Right ventricle myocardium superior (tissue), 1 donor: Measurements from ENCODE around the gene ALPG. TPM values are rescaled to one million over a fixed set of nuclear protein-coding genes. Genes with fewer than 3 reads are reported as not detected.
"Not testable (repeated sequence)": the region's sequence is repeated elsewhere in the genome, so short reads cannot be mapped to it uniquely, and the experiment has no call there.

Source experiments
- ATAC-seq: fragments of 200-7000 bp; cut with Tn5 transposase; one replicate; pipeline ENCODE4 v1.9.1; 2020; ENCODE audit warnings: mild to moderate bottlenecking; ENCODE audit not compliant: poor library complexity
- DNase-seq: peaks from one replicate; pipeline ENCODE4 v3.0.0-alpha.2; 2020
- intact Hi-C: fragments of 100-400 bp; cut with DNase I; formaldehyde crosslinking; loops from one replicate; pipeline ENCODE4 v1.11.2; 2022
- long read RNA-seq: library from polyadenylated mRNA; unstranded; transcript quantifications from one replicate; pipeline ENCODE4 v2.0.0, GENCODE V29; 2021
- total RNA-seq: library from RNA; stranded (reverse); fragmentation: NEBNext Ultra II Directional; extraction: Animal tissue kit (Norgen Biotek cat#: 25700); gene quantifications from one replicate; pipeline ENCODE4 v1.2.1, GENCODE V29; 2021
- donor health status: DM: no; HTN: yes; CAD: no; lungs with severe emphysema.

The ALPG gene
- not detected for total RNA-seq
- long read RNA-seq, result 0 reads

DNA sequence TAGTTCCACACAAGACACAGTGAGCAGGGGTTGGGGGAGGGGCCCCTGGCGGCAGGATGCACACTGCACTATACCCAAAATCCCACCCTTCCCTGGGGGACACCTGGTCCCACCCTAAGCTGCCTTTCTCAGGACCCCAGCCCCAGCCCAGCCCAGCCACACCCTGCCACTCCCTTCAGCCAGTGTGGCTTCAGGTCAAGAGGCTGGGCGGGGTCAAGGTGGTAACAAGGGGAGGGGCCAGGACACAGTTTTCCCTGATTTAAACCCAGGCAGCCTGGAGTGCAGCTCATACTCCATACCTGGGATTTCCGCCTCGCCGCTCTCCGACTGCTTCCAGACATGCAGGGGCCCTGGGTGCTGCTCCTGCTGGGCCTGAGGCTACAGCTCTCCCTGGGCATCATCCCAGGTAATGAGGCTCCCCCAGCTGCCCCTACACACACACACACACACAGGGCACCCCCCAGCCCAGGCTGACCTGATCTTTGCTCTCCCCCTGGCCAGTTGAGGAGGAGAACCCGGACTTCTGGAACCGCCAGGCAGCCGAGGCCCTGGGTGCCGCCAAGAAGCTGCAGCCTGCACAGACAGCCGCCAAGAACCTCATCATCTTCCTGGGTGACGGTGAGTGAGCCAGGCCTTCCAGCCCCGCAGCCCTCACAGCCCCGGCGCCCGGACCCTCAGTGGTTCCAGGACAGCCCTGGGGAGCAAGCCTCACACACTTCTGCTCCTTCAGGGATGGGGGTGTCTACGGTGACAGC is at the start of gene ALPG:
Gene ALPG (plus strand): TSS at position 289 of the 755 bp plus-strand sequence. CDS start 51 bp downstream, at position 340.
- no peak for DNase-seq
- intact Hi-C loops, result no loop called here
- ATAC-seq, result no peak

GRCh38 chr2:232361646-232362045 is 45.0 kb upstream of the ALPG start:
- intact Hi-C loops, result no loop called here
- ATAC-seq, result no peak

DNA sequence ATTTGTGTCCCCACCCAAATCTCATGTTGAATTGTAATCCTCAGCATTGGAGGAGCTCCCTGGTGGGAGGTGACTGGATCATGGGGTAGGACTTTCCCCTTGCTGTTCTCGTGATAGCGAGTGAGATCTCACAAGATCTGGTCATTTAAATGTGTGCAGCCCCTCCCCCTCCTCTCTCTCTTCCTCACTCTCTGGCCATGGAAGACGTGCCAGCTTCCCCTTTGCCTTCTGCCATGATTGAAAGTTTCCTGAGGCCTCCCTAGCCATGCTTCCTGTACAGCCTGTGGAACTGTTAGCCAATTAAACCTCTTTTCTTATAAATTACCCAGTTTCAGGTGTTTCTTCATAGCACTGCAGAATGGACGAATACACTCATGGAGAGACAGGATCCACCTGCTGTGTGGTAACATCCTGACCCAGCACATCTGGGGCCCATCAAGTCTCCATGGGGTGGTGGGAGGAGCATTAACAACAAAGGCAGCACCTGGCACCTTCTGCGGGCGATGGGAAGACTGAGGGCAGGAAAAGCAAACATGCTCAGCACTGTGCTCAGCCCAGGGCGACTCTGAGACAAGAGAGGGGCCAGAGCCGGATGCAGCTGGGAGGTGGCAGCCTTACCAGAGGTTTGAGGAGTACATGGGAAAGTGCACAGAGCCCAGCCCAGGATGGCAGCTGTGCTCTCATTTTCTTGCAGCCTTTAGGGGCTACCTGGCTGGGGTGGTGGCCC is 44.3 kb upstream of the ALPG start:
- intact Hi-C loops, result no loop called here
- ATAC-seq (no peak), DNase-seq (no peak)

More at GRCh38 chr2:232361646-232362045, 45.0 kb upstream of the ALPG start:
- no peak for DNase-seq

- intact Hi-C loops, ATAC-seq, DNase-seq: not testable (repeated sequence)
Observed at GRCh38 chr2:232363064-232363783, 43.4 kb upstream of the ALPG start.

- DNase-seq (no peak), ATAC-seq (no peak)
- intact Hi-C loops, result no loop called here
Observed at GRCh38 chr2:232363784-232364615, 42.6 kb upstream of the ALPG start.

DNA sequence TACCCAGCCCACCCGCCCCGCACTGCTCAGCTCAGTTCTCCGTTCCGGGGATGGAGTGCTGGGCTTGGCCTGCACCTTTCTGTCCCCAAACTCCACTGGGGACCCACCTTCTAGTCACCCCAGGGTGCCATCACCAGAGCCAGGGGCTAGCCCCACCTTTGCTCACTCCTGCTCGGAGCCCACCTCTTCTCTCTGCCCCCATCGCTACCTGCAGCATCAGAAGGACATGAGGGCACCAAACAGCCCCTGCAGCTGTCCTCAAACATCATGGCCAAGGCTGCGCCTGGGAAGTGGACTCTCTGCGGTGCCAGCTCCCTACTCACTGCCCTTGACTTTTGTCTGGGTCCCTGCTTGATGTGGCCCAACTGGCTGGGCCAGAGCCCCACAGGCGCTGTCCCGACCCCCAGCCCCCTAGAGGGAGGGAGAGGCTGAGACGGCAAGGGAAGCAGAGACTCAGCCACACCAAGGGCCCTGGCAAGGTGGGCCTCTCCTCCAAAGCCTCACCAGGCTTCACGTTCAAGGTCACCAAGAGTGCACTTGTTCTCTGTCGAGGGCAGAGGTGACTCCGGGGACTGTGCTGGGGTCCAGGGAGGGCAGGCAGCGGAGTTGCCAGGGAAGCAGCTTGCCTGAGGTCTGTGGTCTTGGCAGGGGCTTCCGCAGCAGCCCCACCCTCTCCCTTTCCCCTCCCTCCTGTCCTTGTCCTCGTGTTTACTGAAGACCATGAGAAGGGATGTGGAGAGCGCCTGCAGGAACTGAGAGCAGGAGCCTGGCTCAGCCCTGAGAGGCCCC is 41.6 kb upstream of the ALPG start:
- intact Hi-C loops, ATAC-seq, DNase-seq: not testable (repeated sequence)

- intact Hi-C loops, result no loop called here
- ATAC-seq (peak; percentile 57), DNase-seq (no peak)
Observed at GRCh38 chr2:232365621-232366321, 40.9 kb upstream of the ALPG start.

GRCh38 chr2:232366461-232366860 is 40.2 kb upstream of the ALPG start:
- intact Hi-C loops, DNase-seq, ATAC-seq: not testable (repeated sequence)

DNA sequence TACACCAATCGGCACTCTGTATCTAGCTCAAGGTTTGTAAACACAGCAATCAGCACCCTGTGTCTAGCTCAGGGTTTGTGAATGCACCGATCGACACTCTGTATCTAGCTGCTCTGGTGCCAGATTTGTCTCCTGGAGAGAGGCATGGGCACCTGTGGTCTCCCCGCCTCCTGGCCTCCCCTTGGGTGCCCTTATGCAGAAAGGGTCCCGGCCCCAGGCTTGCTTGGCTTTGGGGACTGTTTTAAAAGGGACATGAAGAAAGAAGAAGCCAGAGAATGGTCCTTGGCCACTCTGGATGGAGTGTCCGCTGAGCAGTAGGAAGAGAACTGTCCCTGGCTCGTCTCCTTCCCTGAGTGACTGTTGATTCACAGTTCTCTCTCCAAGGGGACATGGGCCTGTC is 39.6 kb upstream of the ALPG start:
- DNase-seq (no peak), ATAC-seq (no peak)
- intact Hi-C loops, result no loop called here

DNA sequence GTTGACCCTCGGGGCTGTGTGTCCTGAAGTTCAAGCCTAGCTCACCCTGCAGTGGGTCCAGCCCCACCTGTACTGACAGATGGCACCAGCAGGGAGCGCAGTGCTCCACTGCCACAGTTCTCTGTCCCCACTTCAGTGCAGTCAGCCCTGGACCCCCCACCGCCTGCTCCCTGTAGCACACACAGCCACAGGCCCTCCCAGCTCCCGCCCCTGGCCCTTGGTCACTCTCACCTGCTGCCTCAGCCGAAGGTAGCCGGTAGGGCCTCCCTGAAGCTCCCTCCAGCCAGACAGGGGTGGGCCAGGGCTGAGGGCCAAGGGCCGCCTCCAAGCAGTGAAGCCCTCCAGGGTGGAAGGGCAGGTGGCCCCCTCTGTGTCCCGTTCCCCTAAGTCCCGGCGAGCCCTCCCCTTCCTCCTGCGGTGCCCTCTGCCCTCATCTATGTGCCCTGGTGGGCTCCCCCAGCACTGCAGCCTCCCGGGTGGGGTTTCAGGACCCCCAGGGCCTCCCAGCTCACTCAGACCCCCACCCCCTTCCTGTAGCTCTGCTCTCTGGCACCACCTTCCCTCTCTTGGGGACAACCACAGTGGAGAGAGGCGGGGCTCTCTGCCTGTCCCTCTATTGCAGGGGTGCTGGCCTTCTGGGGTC is 38.9 kb upstream of the ALPG start:
- intact Hi-C loops, result no loop called here
- DNase-seq (no peak), ATAC-seq (no peak)

- no peak for DNase-seq
- intact Hi-C loops, result no loop called here
- ATAC-seq, result no peak
Observed at GRCh38 chr2:232368311-232368731, 38.3 kb upstream of the ALPG start.

DNA sequence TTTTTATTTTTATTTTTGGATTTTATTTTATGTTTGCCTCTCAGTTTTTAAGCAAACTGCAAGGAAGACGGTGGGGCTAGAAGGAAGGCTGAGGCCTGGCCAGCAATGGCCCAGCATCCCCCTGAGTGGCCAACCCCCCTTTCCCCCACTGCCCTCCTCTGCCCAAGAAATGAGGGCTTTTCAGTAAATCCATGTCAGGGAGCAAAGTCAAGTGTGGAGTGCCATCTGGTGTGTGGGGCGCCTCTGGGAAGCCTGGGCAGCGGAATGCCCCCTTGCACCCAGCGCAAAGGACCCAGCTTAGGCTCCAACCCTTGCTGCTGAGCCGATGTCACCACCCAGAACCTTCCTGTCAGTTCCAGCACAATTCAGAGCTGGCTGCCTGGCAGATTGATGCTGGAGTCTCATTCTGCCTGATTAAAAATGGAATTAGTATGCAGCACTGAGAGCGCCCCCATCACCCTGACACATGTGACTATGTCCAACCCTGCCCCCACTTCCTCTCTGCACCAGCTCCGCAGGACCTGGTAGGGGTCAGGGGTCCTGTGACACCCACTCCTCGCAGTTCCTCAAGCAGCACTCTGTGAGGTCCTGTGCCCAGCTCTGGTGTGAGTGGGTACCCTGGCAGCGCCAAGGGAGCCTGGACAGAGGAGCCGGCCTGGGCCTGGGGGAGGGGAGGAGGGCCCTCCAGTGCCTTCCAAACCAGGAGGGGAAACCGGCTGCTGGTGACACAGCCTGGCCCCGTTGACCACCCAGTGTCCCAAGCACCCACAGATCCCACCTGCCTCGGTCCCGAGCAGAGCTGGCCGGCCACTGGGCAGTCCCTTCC is 37.3 kb upstream of the ALPG start:
- DNase-seq, result no peak
- intact Hi-C loops, result no loop called here
- ATAC-seq, result no peak

DNA sequence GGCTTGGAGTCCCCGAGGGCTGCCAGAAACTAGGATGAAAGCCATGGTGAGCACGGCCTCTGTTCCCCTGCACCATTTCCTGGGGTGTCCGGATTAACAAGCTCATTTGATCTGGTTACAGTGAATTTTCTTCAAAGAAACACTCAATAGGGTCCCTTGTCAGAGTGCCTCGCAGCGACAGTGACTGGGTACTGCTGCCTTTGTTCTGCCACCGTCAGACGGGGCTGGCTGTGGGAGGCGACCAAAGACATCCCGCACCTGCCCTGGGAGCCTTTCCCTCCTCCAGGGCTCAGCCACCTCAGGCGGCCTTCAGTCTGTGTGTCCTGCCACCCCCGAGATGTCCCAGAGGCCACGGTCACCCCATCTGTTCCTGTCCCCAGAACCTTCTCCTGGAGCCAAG is 36.6 kb upstream of the ALPG start:
- ATAC-seq, result not testable (repeated sequence)

DNA sequence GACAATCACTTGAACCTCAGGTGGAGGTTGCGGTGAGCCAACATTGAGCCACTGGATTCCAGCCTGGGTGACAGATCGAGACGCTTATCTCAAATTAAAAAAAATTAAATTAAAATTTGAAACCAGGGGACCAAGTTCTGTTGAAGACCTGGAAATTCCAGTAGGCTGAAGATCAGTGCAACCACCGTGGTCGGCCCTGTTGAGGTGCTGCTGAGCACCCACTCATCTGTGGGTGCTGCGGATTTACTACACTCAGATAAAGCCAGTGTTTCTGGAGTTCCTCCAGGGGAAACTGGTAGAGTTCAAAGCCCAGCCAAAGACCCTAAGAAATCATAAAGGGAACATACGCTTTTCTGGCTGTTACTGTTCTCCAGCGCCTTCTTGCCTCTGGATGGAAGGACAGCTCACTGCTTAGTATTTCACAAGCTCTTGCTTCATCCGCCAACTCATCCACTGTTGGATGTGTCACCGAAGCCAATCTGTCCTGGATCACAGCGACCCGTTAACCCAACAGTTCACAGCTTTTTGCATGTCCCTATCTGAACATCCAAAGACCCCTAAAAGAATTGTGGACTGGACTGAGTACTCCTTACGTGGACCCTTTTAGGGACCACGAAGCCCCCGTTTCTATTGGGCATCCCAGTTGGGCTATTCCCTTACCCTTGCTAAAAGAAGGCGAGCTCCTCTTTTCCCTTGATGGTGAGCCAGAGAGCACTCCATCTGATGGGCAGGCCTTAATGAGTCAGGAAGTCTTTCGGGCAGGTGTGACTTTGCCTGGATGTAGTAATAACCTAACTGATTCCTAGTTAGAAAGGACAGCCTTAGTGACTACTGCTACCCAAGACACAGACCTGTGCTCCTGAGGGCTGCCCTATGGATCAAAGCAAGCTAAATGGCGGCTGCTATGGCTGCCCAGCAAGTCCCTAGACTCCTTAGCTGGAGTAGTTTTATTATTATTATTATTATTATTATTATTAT is 34.1 kb upstream of the ALPG start:
- ATAC-seq (no peak), DNase-seq (no peak)
- intact Hi-C loops, result no loop called here

More for the DNA sequence above, 36.6 kb upstream of the ALPG start:
- DNase-seq, intact Hi-C loops: not testable (repeated sequence)

GRCh38 chr2:232374356-232374755 is 32.3 kb upstream of the ALPG start:
- ATAC-seq, result no peak
- intact Hi-C loops, result no loop called here
- no peak for DNase-seq
